Activated CD8-positive, alpha-beta memory T cell treated with anti-CD3 and anti-CD28 coated beads for 36 hours (primary cell): Measurements from ENCODE around the gene ATP8B4. TPM values are rescaled to one million over a fixed set of nuclear protein-coding genes. Genes with fewer than 3 reads are reported as not detected.

Experiments used
- CTCF ChIA-PET: fragments of 350-600 bp; sonication (Branson Sonifier 250); formaldehyde crosslinking; loops from one replicate; lab custom pipeline; 2021; ENCODE audit warnings: antibody characterized with exemption; lab: Charles Lee
- POLR2A ChIA-PET: fragments of 350-600 bp; sonication (Branson Sonifier 250); formaldehyde crosslinking; loops from one replicate; lab custom pipeline; 2021; ENCODE audit warnings: antibody characterized with exemption; lab: Charles Lee
- total RNA-seq, 2 experiments: library from RNA; stranded (reverse); gene quantifications; one replicate each; pipeline ENCODE4 v1.2.3, GENCODE V29; 2021

ATP8B4 gene
- total RNA-seq, 2 experiments from 2014 or later: 15.9 to 16.3 TPM

- CTCF ChIA-PET: interaction anchor here (0.6 kb wide), 1 partner anchor 94 kb away, joined by 3 read pairs; no protein-coding TSS in a partner anchor
- POLR2A ChIA-PET: no interaction called here
These were observed 67.9 kb downstream of the ATP8B4 start for GRCh38 chr15:50050986-50051743.

- CTCF ChIA-PET: no interaction called here
These were observed 69.2 kb downstream of the ATP8B4 start for GRCh38 chr15:50049871-50050270.

GRCh38 chr15:50046867-50047266, 72.2 kb downstream of the ATP8B4 start:
- POLR2A ChIA-PET: no interaction called here
- CTCF ChIA-PET: no interaction called here

More at GRCh38 chr15:50049871-50050270, 69.2 kb downstream of the ATP8B4 start:
- POLR2A ChIA-PET: no interaction called here

- CTCF ChIA-PET: no interaction called here
- POLR2A ChIA-PET: no interaction called here
These were observed 72.9 kb downstream of the ATP8B4 start for GRCh38 chr15:50046159-50046558.

- POLR2A ChIA-PET: no interaction called here
These were observed 74.1 kb downstream of the ATP8B4 start for GRCh38 chr15:50044904-50045303.

GRCh38 chr15:50044406-50044805, 74.6 kb downstream of the ATP8B4 start:
- CTCF ChIA-PET: no interaction called here
- POLR2A ChIA-PET: no interaction called here

More at GRCh38 chr15:50044904-50045303, 74.1 kb downstream of the ATP8B4 start:
- CTCF ChIA-PET: no interaction called here

- CTCF ChIA-PET: no interaction called here
- POLR2A ChIA-PET: no interaction called here
These were observed 76.3 kb downstream of the ATP8B4 start for GRCh38 chr15:50042775-50043174.

GRCh38 chr15:50030456-50030855, 88.6 kb downstream of the ATP8B4 start:
- POLR2A ChIA-PET: no interaction called here
- CTCF ChIA-PET: no interaction called here

- CTCF ChIA-PET: no interaction called here
- POLR2A ChIA-PET: no interaction called here
These were observed 90.7 kb downstream of the ATP8B4 start for GRCh38 chr15:50028326-50028725.

- ChIA-PET CTCF (no interaction called here), POLR2A (no interaction called here)
These were observed 94.8 kb downstream of the ATP8B4 start for GRCh38 chr15:50024281-50024680.

GRCh38 chr15:50018491-50018890, 100.5 kb downstream of the ATP8B4 start:
- ChIA-PET CTCF (no interaction called here), POLR2A (no interaction called here)

GRCh38 chr15:50017522-50017921, 101.5 kb downstream of the ATP8B4 start:
- ChIA-PET CTCF (interaction anchor here (0.6 kb wide), 1 partner anchor 17 kb away, joined by 3 read pairs; no protein-coding TSS in a partner anchor), POLR2A (no interaction called here)

- CTCF ChIA-PET: no interaction called here
- POLR2A ChIA-PET: no interaction called here
These were observed 102.1 kb downstream of the ATP8B4 start for GRCh38 chr15:50016951-50017350.

GRCh38 chr15:50012790-50013189, 106.2 kb downstream of the ATP8B4 start:
- POLR2A ChIA-PET: no interaction called here
- CTCF ChIA-PET: no interaction called here

- ChIA-PET CTCF (no interaction called here), POLR2A (no interaction called here)
These were observed 109.4 kb downstream of the ATP8B4 start for GRCh38 chr15:50009634-50010033.

- ChIA-PET CTCF (no interaction called here), POLR2A (no interaction called here)
These were observed 115.2 kb downstream of the ATP8B4 start for GRCh38 chr15:50003786-50004334.

GRCh38 chr15:49991587-49991986, 127.4 kb downstream of the ATP8B4 start:
- CTCF ChIA-PET: no interaction called here
- POLR2A ChIA-PET: interaction anchor here (0.7 kb wide), 1 partner anchor 257 kb away, joined by 3 read pairs; no protein-coding TSS in a partner anchor

GRCh38 chr15:49990835-49991545, 128.0 kb downstream of the ATP8B4 start:
- CTCF ChIA-PET: no interaction called here
- POLR2A ChIA-PET: no interaction called here

- POLR2A ChIA-PET: no interaction called here
- CTCF ChIA-PET: no interaction called here
These were observed 129.5 kb downstream of the ATP8B4 start for GRCh38 chr15:49989498-49989897.

- CTCF ChIA-PET: no interaction called here
- POLR2A ChIA-PET: no interaction called here
These were observed 130.3 kb downstream of the ATP8B4 start for GRCh38 chr15:49988766-49989165.
